Stimulated activated CD4-positive, alpha-beta T cell treated with anti-CD3 and anti-CD28 coated beads, TNF-alpha, amount 100 ng/mL, for 1 hour (primary cell): ENCODE results near the gene IQSEC1.
"Not testable (repeated sequence)": the region's sequence is repeated elsewhere in the genome, so short reads cannot be mapped to it uniquely, and the experiment has no call there.

Experiments
- DNase-seq, 3 donors: peaks; one replicate each; pipeline ENCODE4 v3.0.0-alpha.2; 2020; ENCODE audit warnings: low read depth in 3 of 3, low spot score in 1 of 3

IQSEC1 gene

GRCh38 chr3:12879191-12879815 lies 193.9 kb downstream of the IQSEC1 start:
- no peak for DNase-seq

- not testable (repeated sequence) for DNase-seq
Measured at GRCh38 chr3:12878758-12879157, 194.5 kb downstream of the IQSEC1 start.

- DNase-seq = no peak
Measured at GRCh38 chr3:12878141-12878574, 195.1 kb downstream of the IQSEC1 start.

GRCh38 chr3:12877040-12877439 lies 196.2 kb downstream of the IQSEC1 start:
- no peak for DNase-seq

- no peak for DNase-seq
Measured at GRCh38 chr3:12875857-12876836, 197.1 kb downstream of the IQSEC1 start.

- DNase-seq = no peak
Measured at GRCh38 chr3:12871404-12871983, 201.7 kb downstream of the IQSEC1 start.

- no peak for DNase-seq
Measured at GRCh38 chr3:12870942-12871341, 202.3 kb downstream of the IQSEC1 start.

GRCh38 chr3:12869035-12869621 lies 204.1 kb downstream of the IQSEC1 start:
- no peak for DNase-seq

- peak in 2 of 3 donors; percentile 23 to 35 for DNase-seq
Measured at GRCh38 chr3:12868039-12869034, 204.9 kb downstream of the IQSEC1 start.

GRCh38 chr3:12866836-12867235 lies 206.4 kb downstream of the IQSEC1 start:
- DNase-seq = no peak

GRCh38 chr3:12865271-12865670 lies 208.0 kb downstream of the IQSEC1 start:
- DNase-seq = no peak

GRCh38 chr3:12862387-12862786 lies 210.8 kb downstream of the IQSEC1 start:
- no peak for DNase-seq

- no peak for DNase-seq
Measured at GRCh38 chr3:12861611-12862010, 211.6 kb downstream of the IQSEC1 start.

GRCh38 chr3:12859840-12860239 lies 213.4 kb downstream of the IQSEC1 start:
- no peak for DNase-seq

GRCh38 chr3:12856626-12857025 lies 216.6 kb downstream of the IQSEC1 start:
- DNase-seq = no peak

GRCh38 chr3:12854565-12854964 lies 218.7 kb downstream of the IQSEC1 start:
- no peak for DNase-seq

- not testable (repeated sequence) for DNase-seq
Measured at GRCh38 chr3:12853847-12854246, 219.4 kb downstream of the IQSEC1 start.

GRCh38 chr3:12852201-12852600 lies 221.0 kb downstream of the IQSEC1 start:
- no peak for DNase-seq
